ENCODE results near the gene HAP1. TPM values are rescaled to one million over a fixed set of nuclear protein-coding genes. Genes with fewer than 3 reads are reported as not detected.

The HAP1 gene
- total and polyA plus RNA-seq, 4 donors, result under 0.01 to 0.05 (median 0.03) TPM

GRCh38 chr17:41777574-41778188, 43.2 kb upstream of the HAP1 start:
- WGBS, result 17% methylated on average over 12 of the region's 12 CpGs
- Histone ChIP-seq H3K27ac (ENCODE audit: low read depth in 1 of 2, low read length in 2 of 2) (peak overlapping the region; percentile 80 to 96), H3K4me1 (ENCODE audit: control insufficient read depth in 4 of 4, insufficient read depth in 4 of 4, low read length in 3 of 4) (peaks cover 18 to 61% (median 48%) of the 10 kb centered on the region in 4 donors), H3K4me3 (ENCODE audit: low read depth in 1 of 3, low read length in 3 of 3) (peak overlapping the region in 2 of 3 donors; percentile 5 to 21), H3K9me3 (ENCODE audit: control insufficient read depth in 4 of 4, low read length in 3 of 4) (no peaks in the 10 kb centered on the region), H3K27me3 (ENCODE audit: control insufficient read depth in 4 of 4, insufficient read depth in 4 of 4, low read length in 3 of 4) (no peaks in the 10 kb centered on the region), H3K9ac (ENCODE audit: low read depth in 1 of 2, low read length in 2 of 2) (peak overlapping the region; percentile 33 to 43), H3K36me3 (ENCODE audit: control insufficient read depth in 4 of 4, insufficient read depth in 3 of 4, low read depth in 1 of 4, low read length in 3 of 4) (no peaks in the 10 kb centered on the region)
- TF ChIP-seq HNF4A (conservative IDR thresholded peaks at IDR 0.05) (peak; percentile 58 to 66), RXRA (IDR thresholded peaks at IDR 0.05) (peak; percentile 86), ATF3 (IDR thresholded peaks at IDR 0.05) (no peak), JUND (IDR thresholded peaks at IDR 0.05) (peak; percentile 65 to 69), CTCF (IDR thresholded peaks at IDR 0.05; ENCODE audit: low read depth, low read length, missing input control) (peak; percentile 12), NR2F2 (IDR thresholded peaks at IDR 0.05) (peak; percentile 100), TAF1 (conservative IDR thresholded peaks at IDR 0.05) (peak; percentile 55), HNF4G (IDR thresholded peaks at IDR 0.05) (peak; percentile 15), RAD21 (IDR thresholded peaks at IDR 0.05) (peak; percentile 4 to 45), GABPA (IDR thresholded peaks at IDR 0.05 in 1 of 2, conservative IDR thresholded peaks at IDR 0.05 in 1 of 2) (peak in 1 of 2 donors; percentile 59), EGR1 (IDR thresholded peaks at IDR 0.05; ENCODE audit: low read depth in 2 of 2) (peak; percentile 61 to 69), FOXA1 (IDR thresholded peaks at IDR 0.05) (peak; percentile 51), ZBTB33 (IDR thresholded peaks at IDR 0.05) (peak; percentile 59), SP1 (IDR thresholded peaks at IDR 0.05) (peak; percentile 86), REST (IDR thresholded peaks at IDR 0.05) (peak; percentile 85), YY1 (IDR thresholded peaks at IDR 0.05) (peak; percentile 89), MAX (IDR thresholded peaks at IDR 0.05) (peak; percentile 75), FOXA2 (IDR thresholded peaks at IDR 0.05) (peak; percentile 68)
- DNase-seq (ENCODE audit: low spot score), result peak; percentile 50

All from liver (tissue), 9 donors.